H1 (cell line): Measurements from ENCODE around the gene PGGHG. TPM values are rescaled to one million over a fixed set of nuclear protein-coding genes. Genes with fewer than 3 reads are reported as not detected.

Experiments
- CTCF ChIA-PET: fragments of 300-600 bp; sonication (Branson Sonifier 250); formaldehyde crosslinking; loops from one replicate; lab custom pipeline; 2021; ENCODE audit not compliant: partially characterized antibody; lab: Charles Lee
- POLR2A ChIA-PET: fragments of 300-600 bp; sonication (Branson Sonifier 250); formaldehyde crosslinking; loops from one replicate; lab custom pipeline; 2021; ENCODE audit warnings: inconsistent platforms; ENCODE audit not compliant: partially characterized antibody; lab: Charles Lee
- DNase-seq, 2 experiments: peaks; one replicate each; pipeline versions ENCODE4 v3.0.0 to v3.0.0-alpha.2; 2010 to 2022; ENCODE audit warnings: low spot score in 2 of 2, low read depth in 1 of 2, mixed read lengths in 1 of 2
- FAIRE-seq: peaks from 2 replicates; lab custom pipeline; 2011; peaks lifted over from hg19 to GRCh38; lab: Jason Lieb, UNC
- H2AFZ ChIP-seq: 2 replicates; pipeline ENCODE4 v1.8.1; 2012; ENCODE audit warnings: low read length, inconsistent platforms
- H2AK5ac ChIP-seq: 2 replicates; pipeline ENCODE4 v1.6.1; 2013; ENCODE audit warnings: low read depth, low read length
- H2BK120ac ChIP-seq: replicated peaks from 2 replicates; pipeline ENCODE3; 2013; ENCODE audit warnings: low read depth, low read length, inconsistent platforms
- H2BK12ac ChIP-seq: 2 replicates; pipeline ENCODE4 v1.6.1; 2013; ENCODE audit warnings: low read depth, low read length
- H2BK15ac ChIP-seq: 2 replicates; pipeline ENCODE4 v1.6.1; 2013; ENCODE audit warnings: low read length
- H2BK20ac ChIP-seq: 2 replicates; pipeline ENCODE4 v1.6.1; 2013; ENCODE audit warnings: low read length
- H2BK5ac ChIP-seq: 2 replicates; pipeline ENCODE4 v1.6.1; 2013; ENCODE audit warnings: low read depth, low read length
- H3K14ac ChIP-seq: 2 replicates; pipeline ENCODE4 v1.6.1; 2013; ENCODE audit warnings: inconsistent platforms; ENCODE audit not compliant: insufficient read length
- H3K18ac ChIP-seq: 2 replicates; pipeline ENCODE4 v1.6.1; 2013; ENCODE audit warnings: low read length; ENCODE audit errors: extremely low read depth
- H3K23ac ChIP-seq: 2 replicates; pipeline ENCODE4 v1.6.1; 2013; ENCODE audit warnings: inconsistent platforms; ENCODE audit not compliant: insufficient read length
- H3K23me2 ChIP-seq: 2 replicates; pipeline ENCODE4 v1.6.1; 2013; ENCODE audit warnings: low read depth, low read length
- H3K27ac ChIP-seq: 2 replicates; pipeline ENCODE4 v1.6.1; 2011; ENCODE audit warnings: low read depth, low read length, inconsistent platforms
- H3K27me3 ChIP-seq, 4 experiments: replicated peaks in 1 of 4; 1 replicate in 1 of 4; 2 replicates in 3 of 4; pipeline versions ENCODE4 v1.6.1 to v1.8.1; 2011 to 2013; ENCODE audit warnings: low read length in 3 of 4, mild to moderate bottlenecking in 3 of 4, inconsistent platforms in 2 of 4, mixed read lengths in 2 of 4, moderate library complexity in 1 of 4; ENCODE audit not compliant: control insufficient read depth in 3 of 4, insufficient read depth in 3 of 4; ENCODE audit errors: extremely low read depth in 1 of 4
- H3K36me3 ChIP-seq, 4 experiments: 2 replicates each; pipeline versions ENCODE4 v1.6.1 to v1.8.1; 2011 to 2013; ENCODE audit warnings: mild to moderate bottlenecking in 4 of 4, low read length in 3 of 4, moderate library complexity in 2 of 4, control low read depth in 1 of 4, inconsistent platforms in 1 of 4; ENCODE audit not compliant: insufficient read depth in 4 of 4, control insufficient read depth in 2 of 4
- H3K4ac ChIP-seq: replicated peaks from 2 replicates; pipeline ENCODE3; 2013; ENCODE audit warnings: low read length, low read depth, mixed read lengths, inconsistent platforms; ENCODE audit not compliant: insufficient read length
- H3K4me1 ChIP-seq, 4 experiments: replicated peaks in 1 of 4; 1 replicate in 1 of 4; 2 replicates in 3 of 4; pipeline versions ENCODE4 v1.6.1 to v1.8.1; 2011 to 2013; ENCODE audit warnings: low read length in 3 of 4, inconsistent platforms in 2 of 4, mixed read lengths in 1 of 4; ENCODE audit not compliant: insufficient read depth in 4 of 4, control insufficient read depth in 3 of 4
- H3K4me2 ChIP-seq, 2 experiments: 2 replicates each; pipeline versions ENCODE4 v1.6.1 to v1.8.1; 2011 to 2013; ENCODE audit warnings: low read depth in 2 of 2, low read length in 2 of 2, control low read depth in 1 of 2, inconsistent platforms in 1 of 2, mild to moderate bottlenecking in 1 of 2; ENCODE audit not compliant: insufficient read depth in 1 of 2
- H3K4me3 ChIP-seq, 4 experiments: fragments of 200-600, 300-600 bp in 1 of 4; sonication (generic), shearing (Covaris generic), sonication (Bioruptor Twin) in 1 of 4; 2 replicates each; pipeline versions ENCODE4 v1.5.1 to v1.8.1; 2011 to 2016; ENCODE audit warnings: low read length in 4 of 4, low read depth in 3 of 4, control low read depth in 2 of 4, inconsistent platforms in 2 of 4, mild to moderate bottlenecking in 2 of 4, mixed read lengths in 1 of 4, moderate library complexity in 1 of 4; ENCODE audit not compliant: insufficient read depth in 2 of 4; ENCODE audit errors: extremely low read depth in 1 of 4
- H3K56ac ChIP-seq: replicated peaks from 2 replicates; pipeline ENCODE3; 2013; ENCODE audit warnings: low read depth, mild to moderate bottlenecking, mixed read lengths, low read length, inconsistent platforms; ENCODE audit not compliant: insufficient read length
- H3K79me1 ChIP-seq: 2 replicates; pipeline ENCODE4 v1.6.1; 2013; ENCODE audit warnings: low read depth, low read length, control low read depth
- H3K79me2 ChIP-seq, 2 experiments: 2 replicates each; pipeline versions ENCODE4 v1.6.1 to v1.8.1; 2012 to 2013; ENCODE audit warnings: low read length in 2 of 2, mild to moderate bottlenecking in 2 of 2, inconsistent platforms in 1 of 2; ENCODE audit not compliant: insufficient read depth in 2 of 2, control insufficient read depth in 1 of 2
- H3K9ac ChIP-seq, 4 experiments: replicated peaks in 1 of 4; 1 replicate in 1 of 4; 2 replicates in 3 of 4; pipeline versions ENCODE4 v1.6.1 to v1.8.1; 2011 to 2013; ENCODE audit warnings: low read depth in 3 of 4, low read length in 3 of 4, control low read depth in 2 of 4, mild to moderate bottlenecking in 2 of 4, moderate library complexity in 2 of 4, inconsistent platforms in 1 of 4; ENCODE audit errors: extremely low read depth in 1 of 4
- H3K9me3 ChIP-seq, 2 experiments: 2 replicates each; pipeline versions ENCODE4 v1.6.1 to v1.8.1; 2012 to 2013; ENCODE audit warnings: mild to moderate bottlenecking in 2 of 2, moderate library complexity in 2 of 2, control low read depth in 1 of 2, inconsistent platforms in 1 of 2, low read depth in 1 of 2, low read length in 1 of 2, mixed read lengths in 1 of 2; ENCODE audit not compliant: insufficient read depth in 2 of 2
- H4K20me1 ChIP-seq, 2 experiments: replicated peaks in 1 of 2; 2 replicates each; pipeline versions ENCODE3 to v1.8.1; 2011 to 2013; ENCODE audit warnings: inconsistent platforms in 2 of 2, low read length in 2 of 2, mild to moderate bottlenecking in 1 of 2; ENCODE audit not compliant: insufficient read depth in 2 of 2, control insufficient read depth in 1 of 2
- H4K5ac ChIP-seq: 2 replicates; pipeline ENCODE4 v1.6.1; 2013; ENCODE audit warnings: low read length, low read depth, mixed read lengths, inconsistent platforms; ENCODE audit not compliant: insufficient read length
- H4K8ac ChIP-seq: 2 replicates; pipeline ENCODE4 v1.8.0; 2013; ENCODE audit warnings: mild to moderate bottlenecking, moderate library complexity, low read length, inconsistent platforms; ENCODE audit not compliant: insufficient read depth; ENCODE audit errors: extremely low read depth
- H4K91ac ChIP-seq: replicated peaks from 2 replicates; pipeline ENCODE3; 2013; ENCODE audit warnings: low read length, mixed read lengths, inconsistent platforms; ENCODE audit not compliant: insufficient read length
- CREB1 ChIP-seq: IDR thresholded peaks from 2 replicates; pipeline ENCODE4 v1.6.1; 2012; ENCODE audit warnings: inconsistent platforms
- CTCF ChIP-seq, 3 experiments: IDR thresholded peaks; 1 replicate in 2 of 3; 2 replicates in 1 of 3; pipeline versions ENCODE4 v1.5.1 to v1.6.1; 2011; ENCODE audit warnings: low read length in 3 of 3, mild to moderate bottlenecking in 3 of 3, inconsistent platforms in 2 of 3, low read depth in 1 of 3, moderate library complexity in 1 of 3; ENCODE audit not compliant: insufficient read depth in 1 of 3; ENCODE audit errors: control extremely low read depth in 1 of 3
- HDAC2 ChIP-seq, 2 experiments: fragments of 300-600 bp in 1 of 2; sonication (generic) in 1 of 2; IDR thresholded peaks; 2 replicates each; pipeline ENCODE4 v1.6.1; 2011 to 2012; ENCODE audit warnings: low read depth in 2 of 2, low read length in 2 of 2, mild to moderate bottlenecking in 2 of 2, moderate library complexity in 2 of 2, borderline replicate concordance in 1 of 2, inconsistent platforms in 1 of 2
- HDAC6 ChIP-seq: IDR thresholded peaks from one replicate; pipeline ENCODE4 v1.7.1; 2012; ENCODE audit warnings: low read depth, mild to moderate bottlenecking, inconsistent platforms, low read length, moderate library complexity
- NANOG ChIP-seq: IDR thresholded peaks from 2 replicates; pipeline ENCODE4 v1.6.1; 2011; ENCODE audit warnings: low read length, low read depth, mild to moderate bottlenecking, inconsistent platforms; ENCODE audit not compliant: insufficient read depth, poor library complexity, severe bottlenecking
- RAD21 ChIP-seq, 2 experiments: IDR thresholded peaks in 1 of 2; conservative IDR thresholded peaks in 1 of 2; 2 replicates each; pipeline ENCODE4 v1.6.1; 2011; ENCODE audit warnings: low read depth in 2 of 2, low read length in 2 of 2, improper control_type of control experiment in 1 of 2, inconsistent platforms in 1 of 2, mild to moderate bottlenecking in 1 of 2, moderate library complexity in 1 of 2
- WGBS, 2 experiments: shearing (Covaris generic) in 1 of 2; methylation state at CpG; one replicate each; pipeline versions ENCODE4 v1.1.6 to v1.1.7; 2013 to 2015; ENCODE audit warnings: low lambda C conversion rate in 2 of 2, mixed read lengths in 2 of 2, inconsistent platforms in 1 of 2, low coverage in 1 of 2, missing lambda C conversion rate in 1 of 2; ENCODE audit not compliant: insufficient replicate concordance in 2 of 2, insufficient coverage in 1 of 2, insufficient read length in 1 of 2; ENCODE audit errors: extremely low coverage in 1 of 2, missing lambda C conversion rate in 1 of 2; 5-methylcytosine and 5-hydroxymethylcytosine counted together
- polyA plus RNA-seq, 7 experiments: library from polyadenylated mRNA; depleted of rRNA in 3 of 7; stranded (reverse) in 5 of 7; unstranded in 2 of 7; fragments of >200 nt in 5 of 7; fragments of 200-250 nt in 2 of 7; gene quantifications; 1 replicate in 5 of 7; 2 replicates in 1 of 7; 4 replicates in 1 of 7; pipeline versions ENCODE4 v1.2.1 to v1.2.3, GENCODE V29; 2011 to 2013; ENCODE audit warnings: missing spikeins in 2 of 7, mixed read lengths in 2 of 7
- total RNA-seq: library from RNA; stranded (reverse); fragmentation: NEBNext Ultra II Directional; extraction: Animal tissue kit (Norgen Biotek cat#: 25700); gene quantifications from 2 replicates; pipeline ENCODE4 v1.2.1, GENCODE V29; 2021

Gene PGGHG
- total and polyA plus RNA-seq, 2 of the 8 experiments (the other 6 are each of a cell fraction or from before 2014, with no cell fraction given): 34.8 to 60.7 TPM

GRCh38 chr11:250740-251299, 38.1 kb upstream of the PGGHG start:
- Histone ChIP-seq H4K20me1 (no peaks in the 10 kb centered on the region), H3K79me2 (no peaks in the 10 kb centered on the region), H2AFZ (no peak overlapping the region), H3K9me3 (no peaks in the 10 kb centered on the region), H3K27ac (no peak overlapping the region), H3K9ac (no peak overlapping the region), H3K14ac (no peak overlapping the region), H3K27me3 (no peaks in the 10 kb centered on the region; a peak in 1 of 7 replicates), H2BK20ac (no peak overlapping the region), H3K36me3 (peaks cover 17 to 47% (median 42%) of the 10 kb centered on the region in 4 experiments), H3K79me1 (no peaks in the 10 kb centered on the region), H4K91ac (no peak overlapping the region), H4K8ac (no peak overlapping the region), H3K18ac (no peak overlapping the region), H3K4me3 (no peak overlapping the region), H4K5ac (no peak overlapping the region), H3K4me2 (no peak overlapping the region), H2BK12ac (no peak overlapping the region), H2BK15ac (no peak overlapping the region), H3K4me1 (no peaks in the 10 kb centered on the region), H3K23ac (no peak overlapping the region), H2AK5ac (no peak overlapping the region), H3K4ac (no peak overlapping the region), H3K23me2 (peaks cover 3% of the 10 kb centered on the region), H3K56ac (no peak overlapping the region), H2BK5ac (no peak overlapping the region), H2BK120ac (no peak overlapping the region)
- WGBS, 2 experiments: 72% methylated on average over 10 of the region's 10 CpGs; no CpG with 5 or more reads in 1 of the 2 experiments
- POLR2A ChIA-PET: interaction anchor here (0.8 to 3.1 kb wide), 17 partner anchors 14 to 143 kb away, joined by 3 to 9 read pairs (median 4); partner anchors contain the start of genes BET1L, PKP3, PSMD13 and RIC8A
- peak; percentile 91 for FAIRE-seq
- CTCF ChIA-PET: interaction anchor here (0.9 to 9.8 kb wide), 44 partner anchors 9 to 268 kb away, joined by 3 to 212 read pairs (median 8); partner anchors contain the start of genes B4GALNT4, IFITM2, IFITM5 and NLRP6
- TF ChIP-seq HDAC6 (no peak), NANOG (no peak), HDAC2 (IDR thresholded peaks at IDR 0.05; ENCODE audit: borderline replicate concordance in 1 of 2, low read depth in 2 of 2, low read length in 2 of 2) (no peak), RAD21 (IDR thresholded peaks at IDR 0.05 in 1 of 2, conservative IDR thresholded peaks at IDR 0.05 in 1 of 2; ENCODE audit: low read depth in 2 of 2, low read length in 2 of 2) (peak; percentile 86 to 88), CREB1 (no peak), CTCF (IDR thresholded peaks at IDR 0.05; ENCODE audit: control extremely low read depth in 1 of 3, insufficient read depth in 1 of 3, low read depth in 1 of 3, low read length in 3 of 3) (peak; percentile 82 to 94 (median 85))
- DNase-seq: peak; percentile 51 to 94
